GM10248 (cell line): ENCODE measurements around the gene KCND1.
A peak's percentile ranks its signal among the peaks of the same experiment; 100 is the strongest.

Experiments used
- CTCF ChIA-PET: fragments of 300-600 bp; sonication (Branson Sonifier 250); formaldehyde crosslinking; extraction: SDS; loops from one replicate; lab custom pipeline; 2021; ENCODE audit warnings: antibody characterized with exemption; lab: Yijun Ruan, JAX
- POLR2A ChIA-PET: fragments of 350-650 bp; sonication (Branson Sonifier 250); formaldehyde crosslinking; extraction: SDS; loops from one replicate; lab custom pipeline; 2020; ENCODE audit warnings: antibody characterized with exemption; lab: Yijun Ruan, JAX
- DNase-seq: peaks from one replicate; pipeline ENCODE4 v3.0.0; 2012; ENCODE audit errors: extremely low spot score
- CTCF ChIP-seq: IDR thresholded peaks from 2 replicates; pipeline ENCODE4 v1.5.1; 2012; ENCODE audit warnings: mild to moderate bottlenecking, low read depth; ENCODE audit errors: extremely low read depth, missing control alignments, control extremely low read depth

The KCND1 gene

GRCh38 chrX:48958635-48959094, 13.0 kb downstream of the KCND1 start:
- CTCF ChIA-PET, result interaction anchor here (1.1 to 4.1 kb wide), 4 partner anchors 10 to 85 kb away, joined by 3 to 18 read pairs (median 4); partner anchors contain the start of genes KCND1 and TFE3

GRCh38 chrX:48957827-48958634, 13.6 kb downstream of the KCND1 start:
- POLR2A ChIA-PET, result interaction anchor here (0.9 to 1.4 kb wide), 3 partner anchors 11 to 44 kb away, joined by 3 to 9 read pairs (median 5); partner anchors contain the start of gene GRIPAP1
- no peak for TF ChIP-seq CTCF
- CTCF ChIA-PET, result interaction anchor here (0.7 to 4.1 kb wide), 4 partner anchors 9 to 85 kb away, joined by 3 to 18 read pairs (median 4); partner anchors contain the start of genes KCND1 and TFE3
- peak; percentile 90 for DNase-seq

More at GRCh38 chrX:48958635-48959094, 13.0 kb downstream of the KCND1 start:
- DNase-seq, result no peak
- no peak for TF ChIP-seq CTCF
- POLR2A ChIA-PET, result interaction anchor here (0.9 to 1.0 kb wide), 2 partner anchors 11 to 19 kb away, joined by 5 to 9 read pairs; no protein-coding TSS in a partner anchor

- TF ChIP-seq CTCF, result no peak
- ChIA-PET POLR2A (interaction anchor here (1.4 kb wide), 1 partner anchor 45 kb away, joined by 3 read pairs; the partner anchor contains the start of gene GRIPAP1), CTCF (interaction anchor here (1.3 kb wide), 1 partner anchor 19 kb away, joined by 4 read pairs; no protein-coding TSS in a partner anchor)
- peak; percentile 76 for DNase-seq
Observed at GRCh38 chrX:48957477-48957826, 14.2 kb downstream of the KCND1 start, which contains the start of gene OTUD5. Gene OTUD5 (minus strand): TSS chrX:48957607. CDS start chrX:48957570, 37 bp downstream.

- ChIA-PET CTCF (interaction anchor here (1.2 to 1.3 kb wide), 3 partner anchors 11 to 18 kb away, joined by 3 to 9 read pairs (median 4); no protein-coding TSS in a partner anchor), POLR2A (interaction anchor here (1.4 kb wide), 1 partner anchor 46 kb away, joined by 3 read pairs; the partner anchor contains the start of gene GRIPAP1)
- DNase-seq, result no peak
- no peak for TF ChIP-seq CTCF
Observed at GRCh38 chrX:48956728-48957414, 14.8 kb downstream of the KCND1 start.

- ChIA-PET CTCF (interaction anchor here (0.8 to 1.5 kb wide), 5 partner anchors 9 to 57 kb away, joined by 3 to 4 read pairs (median 3); partner anchors contain the start of gene SLC35A2), POLR2A (no interaction called here)
- TF ChIP-seq CTCF, result no peak
Observed at GRCh38 chrX:48948589-48948988, 23.1 kb downstream of the KCND1 start.

More at GRCh38 chrX:48948589-48948988, 23.1 kb downstream of the KCND1 start:
- DNase-seq, result no peak
